HepG2 (cell line): ENCODE measurements around the gene AHSA1. TPM values are rescaled to one million over a fixed set of nuclear protein-coding genes. Genes with fewer than 3 reads are reported as not detected.
A peak's percentile ranks its signal among the peaks of the same experiment; 100 is the strongest.

Source experiments
- AHR ChIP-seq: IDR thresholded peaks from 2 replicates; pipeline ENCODE4 v1.6.1; 2018; ENCODE audit warnings: missing genetic modification reagents, missing compliant biosample characterization
- ATF4 ChIP-seq, 2 experiments: fragments of 450-650 bp in 1 of 2; sonication (generic) in 1 of 2; formaldehyde crosslinking; IDR thresholded peaks; 2 replicates each; pipeline versions ENCODE4 v1.5.0 to v1.8.0; 2020 to 2022; ENCODE audit warnings: mild to moderate bottlenecking in 1 of 2, missing genetic modification reagents in 1 of 2
- CEBPG ChIP-seq: IDR thresholded peaks from 2 replicates; pipeline ENCODE4 v1.6.1; 2016
- FOSL2 ChIP-seq: sonication (generic); formaldehyde crosslinking; IDR thresholded peaks from 2 replicates; pipeline ENCODE4 v1.4.0; 2020; ENCODE audit warnings: missing genetic modification reagents
- KAT8 ChIP-seq: IDR thresholded peaks from 2 replicates; pipeline ENCODE4 v1.6.1; 2016; ENCODE audit warnings: missing genetic modification reagents, missing compliant biosample characterization
- MAZ ChIP-seq, 2 experiments: sonication (generic) in 1 of 2; formaldehyde crosslinking in 1 of 2; IDR thresholded peaks; 2 replicates each; pipeline versions ENCODE4 v1.5.0 to v1.6.1; 2012 to 2020; ENCODE audit warnings: low read depth in 2 of 2, mild to moderate bottlenecking in 2 of 2, borderline replicate concordance in 1 of 2, improper control_type of control experiment in 1 of 2, low read length in 1 of 2, missing genetic modification reagents in 1 of 2, moderate library complexity in 1 of 2
- MLX ChIP-seq: IDR thresholded peaks from 2 replicates; pipeline ENCODE4 v1.6.1; 2016
- MTA1 ChIP-seq: sonication (generic); formaldehyde crosslinking; IDR thresholded peaks from 2 replicates; pipeline ENCODE4 v1.4.0; 2020; ENCODE audit warnings: missing genetic modification reagents, mild to moderate bottlenecking, borderline replicate concordance
- MYPOP ChIP-seq: sonication (generic); formaldehyde crosslinking; IDR thresholded peaks from 2 replicates; pipeline ENCODE4 v1.8.1; 2023; ENCODE audit warnings: mild to moderate bottlenecking, moderate library complexity, missing genetic modification reagents
- PATZ1 ChIP-seq: sonication (generic); formaldehyde crosslinking; IDR thresholded peaks from 2 replicates; pipeline ENCODE4 v1.4.0; 2020; ENCODE audit warnings: missing genetic modification reagents
- POLR2A ChIP-seq, 2 experiments: IDR thresholded peaks; 2 replicates each; pipeline ENCODE4 v1.6.1; 2011; ENCODE audit warnings: low read depth in 2 of 2, low read length in 2 of 2, mild to moderate bottlenecking in 1 of 2, moderate library complexity in 1 of 2; ENCODE audit not compliant: insufficient read depth in 1 of 2
- STAT6 ChIP-seq: sonication (generic); formaldehyde crosslinking; IDR thresholded peaks from 2 replicates; pipeline ENCODE4 v1.4.0; 2020; ENCODE audit warnings: missing genetic modification reagents, mild to moderate bottlenecking, borderline replicate concordance
- YEATS2 ChIP-seq: sonication (generic); formaldehyde crosslinking; IDR thresholded peaks from 2 replicates; pipeline ENCODE4 v1.4.0; 2020; ENCODE audit warnings: missing genetic modification reagents, borderline replicate concordance
- YEATS4 ChIP-seq: sonication (generic); formaldehyde crosslinking; IDR thresholded peaks from 2 replicates; pipeline ENCODE4 v1.4.0; 2020; ENCODE audit warnings: missing genetic modification reagents, borderline replicate concordance
- ZBTB33 ChIP-seq: sonication (generic); formaldehyde crosslinking; IDR thresholded peaks from 2 replicates; pipeline ENCODE4 v1.4.0; 2020; ENCODE audit warnings: missing genetic modification reagents
- ZBTB38 ChIP-seq: sonication (generic); formaldehyde crosslinking; IDR thresholded peaks from 2 replicates; pipeline ENCODE4 v1.5.1; 2020; ENCODE audit warnings: mild to moderate bottlenecking, missing genetic modification reagents
- ZMAT3 ChIP-seq: sonication (generic); formaldehyde crosslinking; conservative IDR thresholded peaks from 2 replicates; pipeline ENCODE4 v1.7.0; 2021; ENCODE audit warnings: missing genetic modification reagents
- ZNF136 ChIP-seq: sonication (generic); formaldehyde crosslinking; IDR thresholded peaks from 2 replicates; pipeline ENCODE4 v1.8.1; 2022; ENCODE audit warnings: low read depth, mild to moderate bottlenecking, moderate library complexity, missing genetic modification reagents
- ZNF7 ChIP-seq: IDR thresholded peaks from 2 replicates; pipeline ENCODE4 v1.6.1; 2016; ENCODE audit warnings: missing biosample characterization, missing genetic modification reagents
- polyA plus RNA-seq, 8 experiments: library from polyadenylated mRNA; depleted of rRNA in 3 of 8; stranded (reverse) in 7 of 8; unstranded in 1 of 8; fragments of >200 nt; fragmentation: Illumina TruSeq in 4 of 8; extraction: Trizol in 4 of 8; gene quantifications; 2 replicates each; pipeline versions ENCODE4 v1.2.1 to v1.2.3, GENCODE V29; 2011 to 2016; ENCODE audit warnings: low read depth in 4 of 8, missing spikeins in 1 of 8, mixed read lengths in 1 of 8; ENCODE audit not compliant: insufficient read depth in 1 of 8
- total RNA-seq, 5 experiments: library from RNA; depleted of rRNA; stranded (reverse); fragments of >200 nt; fragmentation: Illumina TruSeq; extraction: Trizol; gene quantifications; 2 replicates each; pipeline ENCODE4 v1.2.3, GENCODE V29; 2016; ENCODE audit warnings: low read depth in 1 of 5

AHSA1 gene
- total and polyA plus RNA-seq, 2 of the 13 experiments (the other 11 are each of a cell fraction or from before 2014, with no cell fraction given), result 113 to 241 TPM

- peak; percentile 62; the same call in 1 of the 2 replicates for TF ChIP-seq PATZ1 (CRISPR knock-in tag)
- no peak for TF ChIP-seq KAT8 (CRISPR knock-in tag)
- TF ChIP-seq FOSL2, result peak; percentile 45
- peak; percentile 18; the same call in 1 of the 2 replicates for TF ChIP-seq MAZ (IDR thresholded peaks at IDR 0.05; ENCODE audit: borderline replicate concordance, low read depth, low read length)
- TF ChIP-seq MAZ (CRISPR knock-in tag; IDR thresholded peaks at IDR 0.05; ENCODE audit: low read depth), result no peak
- TF ChIP-seq MTA1, result no peak
- TF ChIP-seq ZNF136 (CRISPR knock-in tag), result no peak
- TF ChIP-seq YEATS2, result no peak
- no peak for TF ChIP-seq AHR
- TF ChIP-seq ATF4 (CRISPR knock-in tag; IDR thresholded peaks at IDR 0.05), result peak in 1 of 2 experiments; percentile 96; a peak in 2 of 4 replicates
- TF ChIP-seq ZMAT3, result no peak
- 0 out of 4 replicates have a peak, but pooled peaks of 1 of the 2 experiments have one; percentile 35 for TF ChIP-seq POLR2A (IDR thresholded peaks at IDR 0.05; ENCODE audit: insufficient read depth in 1 of 2, low read depth in 2 of 2, low read length in 2 of 2)
- peak; percentile 68 for TF ChIP-seq CEBPG (CRISPR knock-in tag)
- TF ChIP-seq MYPOP (CRISPR knock-in tag), result no peak
- TF ChIP-seq ZNF7 (CRISPR knock-in tag), result no peak
- no peak for TF ChIP-seq STAT6 (CRISPR knock-in tag)
- peak; percentile 92 for TF ChIP-seq ZBTB33 (CRISPR knock-in tag)
- no peak for TF ChIP-seq MLX (CRISPR knock-in tag)
- peak; percentile 97 for TF ChIP-seq ZBTB38 (CRISPR knock-in tag)
- no peak for TF ChIP-seq YEATS4 (CRISPR knock-in tag)
Measured at GRCh38 chr14:77469067-77469505, 11.2 kb downstream of the AHSA1 start (continued).
